Activated CD4-positive, alpha-beta T cell treated with anti-CD3 and anti-CD28 coated beads, Interleukin-2, Interleukin-6, amounts not matched to agents 100 ng/mL and 50 ng/mL, durations not matched to agents 16 hours and 8 hours (primary cell): ENCODE measurements around the gene ME3.
"Not testable (repeated sequence)": the region's sequence is repeated elsewhere in the genome, so short reads cannot be mapped to it uniquely, and the experiment has no call there.

Experiments used
- DNase-seq: peaks from one replicate; pipeline ENCODE4 v3.0.0-alpha.2; 2020

The ME3 gene

GRCh38 chr11:86660736-86661135 is 11.7 kb downstream of the ME3 start:
- DNase-seq: no peak

DNA sequence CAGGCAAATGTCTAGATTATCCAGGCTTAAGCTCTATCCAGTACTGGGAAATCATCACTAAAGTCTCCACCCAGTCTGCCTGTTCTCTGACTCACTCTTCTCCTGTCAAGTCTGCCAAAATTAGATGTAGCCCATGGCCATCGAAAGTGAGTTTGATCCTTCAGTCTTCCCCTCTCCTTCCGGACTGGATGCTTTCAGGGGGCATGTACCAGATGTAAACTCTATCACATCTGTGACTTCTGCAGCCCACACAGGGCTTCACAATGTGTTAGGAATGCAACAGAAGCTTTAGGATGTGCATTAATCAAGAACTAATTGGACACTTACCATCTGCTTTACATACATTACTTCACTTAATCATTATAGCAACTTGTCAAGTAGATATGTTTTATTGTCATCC is 12.3 kb downstream of the ME3 start:
- no peak for DNase-seq

GRCh38 chr11:86658534-86658933 is 13.9 kb downstream of the ME3 start:
- no peak for DNase-seq

- DNase-seq: not testable (repeated sequence)
These were observed 27.2 kb downstream of the ME3 start for GRCh38 chr11:86645212-86645611.

GRCh38 chr11:86644291-86644690 is 28.1 kb downstream of the ME3 start:
- DNase-seq: no peak

DNA sequence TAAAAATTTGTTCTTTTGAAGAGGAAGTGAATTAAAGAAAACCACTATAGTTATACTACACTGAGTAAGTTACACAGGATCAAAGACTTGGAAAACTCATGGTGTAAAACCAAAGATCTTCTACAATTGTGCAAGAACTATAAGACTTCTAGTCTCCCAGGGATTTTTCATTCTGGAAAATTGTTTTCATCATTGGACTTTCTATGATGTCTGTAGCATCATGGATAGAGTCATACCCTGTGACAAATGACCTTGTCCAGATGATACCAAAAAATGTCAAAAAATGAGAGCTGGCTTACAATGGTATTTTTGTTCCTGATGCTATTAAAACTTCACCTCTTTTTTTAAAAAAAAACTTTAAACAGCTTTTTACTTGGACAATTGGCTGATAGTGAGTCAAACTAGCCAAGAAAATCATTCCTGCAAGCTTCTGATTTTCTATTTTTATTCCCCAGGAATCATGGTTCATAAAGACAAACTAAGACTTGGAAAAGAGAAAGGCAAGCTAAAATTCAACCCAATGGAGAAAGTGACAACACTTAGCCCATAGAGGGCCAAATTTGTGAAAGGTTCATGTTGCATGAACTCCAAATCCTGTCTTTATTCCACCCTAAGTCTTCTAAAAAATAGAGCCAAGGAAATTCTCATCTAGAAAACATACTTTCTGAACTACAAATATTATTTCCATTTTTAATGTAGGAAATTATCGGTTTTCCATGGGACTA is 30.7 kb downstream of the ME3 start:
- no peak for DNase-seq

DNA sequence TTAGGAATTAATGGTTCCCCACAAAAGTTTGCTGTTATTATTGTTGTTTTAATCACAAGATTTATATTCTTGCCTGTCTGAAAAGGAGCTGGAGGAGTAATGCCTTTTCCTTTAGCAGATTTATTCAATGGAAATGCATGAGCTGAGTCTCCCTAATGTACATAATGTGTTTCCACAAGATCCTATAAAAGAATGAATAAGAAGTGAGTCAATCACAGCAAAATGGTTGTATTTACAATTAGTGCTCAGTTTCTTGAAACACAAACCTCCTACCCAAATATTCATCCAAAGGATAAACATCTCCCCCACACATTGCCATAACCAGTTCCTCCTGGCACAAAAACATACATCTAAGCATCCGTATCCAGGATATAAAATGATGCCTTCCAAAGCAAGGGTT is 33.3 kb downstream of the ME3 start:
- DNase-seq: no peak

DNA sequence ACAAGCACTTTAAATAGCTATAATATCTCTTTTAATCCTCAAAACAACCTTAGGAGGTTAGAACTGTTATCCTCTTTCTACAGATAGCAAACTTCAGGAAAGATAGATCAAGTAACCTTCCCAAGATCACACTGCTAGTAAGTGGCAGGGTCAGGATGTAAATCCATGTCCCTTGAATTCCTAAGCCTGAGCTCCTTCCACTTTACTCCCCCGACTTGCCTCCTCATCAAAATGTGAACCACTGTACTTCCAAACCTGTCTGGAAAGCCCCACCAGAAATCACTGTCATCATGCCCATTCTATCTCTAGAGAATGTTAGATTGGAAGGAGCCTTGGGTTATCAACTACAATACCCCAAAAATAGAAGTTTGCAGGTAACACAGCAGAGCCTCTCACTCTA is 33.7 kb downstream of the ME3 start:
- no peak for DNase-seq

DNA sequence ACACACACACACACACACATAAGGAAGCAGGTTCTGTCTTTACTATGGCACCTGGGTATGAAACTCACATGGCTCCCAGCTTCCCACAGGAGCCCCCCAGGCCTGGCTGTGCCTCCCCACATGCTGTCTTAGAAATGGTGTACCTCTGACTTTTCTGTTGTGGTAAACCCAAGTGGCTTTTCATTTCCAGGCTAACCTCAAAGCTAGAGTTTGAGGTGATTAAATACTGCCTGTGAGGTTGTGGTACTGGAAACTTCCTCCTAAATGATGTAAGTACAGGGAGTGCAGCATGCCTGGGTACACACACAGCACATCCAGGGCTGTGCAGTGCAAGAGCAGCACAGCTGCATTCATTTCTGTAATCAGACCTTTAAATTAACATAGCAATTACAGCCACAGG is 34.4 kb downstream of the ME3 start:
- DNase-seq: peak; percentile 76

DNA sequence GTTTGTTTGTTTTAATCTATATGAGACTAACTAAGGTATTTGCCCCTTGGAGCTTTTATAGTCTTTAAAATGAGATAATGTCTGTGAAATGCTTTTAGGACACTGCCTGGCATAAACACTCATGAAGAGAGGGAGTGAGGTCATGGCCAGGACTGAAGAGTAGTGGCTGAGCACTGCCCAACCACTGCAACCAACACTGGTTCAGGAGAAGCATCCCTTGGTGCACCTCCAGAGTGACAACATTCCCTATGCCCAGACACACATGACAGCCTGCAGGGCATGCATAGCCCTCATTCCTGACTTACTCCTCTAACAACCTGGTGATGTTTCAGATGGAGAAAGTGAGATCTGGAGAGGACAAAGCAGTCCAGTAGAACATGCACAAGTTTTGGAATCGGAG is 36.1 kb downstream of the ME3 start:
- no peak for DNase-seq

DNA sequence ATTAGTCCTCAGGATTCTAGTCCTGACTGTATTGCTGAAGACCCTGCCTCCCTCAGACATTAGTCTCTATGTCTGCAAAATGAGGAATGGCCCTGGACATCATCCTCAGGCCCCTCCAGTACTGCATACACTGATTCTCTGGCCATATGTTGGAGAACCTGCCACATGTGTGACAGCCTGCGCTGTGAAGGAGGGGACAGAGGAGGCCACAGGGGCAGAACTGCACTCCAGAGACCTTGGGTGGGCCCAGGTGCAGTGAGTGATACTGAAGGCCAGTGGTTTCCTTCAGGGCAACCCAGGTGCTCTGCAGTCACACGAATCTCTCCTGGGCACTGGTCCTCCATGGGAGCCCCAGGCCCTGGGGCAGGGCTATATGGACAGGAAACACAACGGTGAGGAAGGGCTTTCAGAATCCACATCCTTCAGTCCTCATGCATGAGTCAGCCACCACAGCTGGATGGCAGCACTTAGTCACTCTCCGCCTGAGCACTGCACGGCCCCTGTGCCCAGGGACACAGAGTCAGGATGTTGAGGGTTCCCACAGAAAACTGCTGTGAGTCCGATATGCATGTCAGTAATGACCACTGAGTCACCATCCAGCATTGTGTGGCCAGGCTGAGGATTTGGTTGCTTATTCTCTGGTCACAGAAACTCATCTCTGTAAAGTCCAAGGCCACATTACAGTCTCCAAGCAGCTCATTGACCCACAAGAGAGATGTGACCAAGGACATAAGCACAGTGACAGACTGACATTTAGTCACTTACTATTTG is 39.7 kb downstream of the ME3 start:
- peak; percentile 83 for DNase-seq

- DNase-seq: no peak
These were observed 42.0 kb downstream of the ME3 start for GRCh38 chr11:86630229-86630981.

DNA sequence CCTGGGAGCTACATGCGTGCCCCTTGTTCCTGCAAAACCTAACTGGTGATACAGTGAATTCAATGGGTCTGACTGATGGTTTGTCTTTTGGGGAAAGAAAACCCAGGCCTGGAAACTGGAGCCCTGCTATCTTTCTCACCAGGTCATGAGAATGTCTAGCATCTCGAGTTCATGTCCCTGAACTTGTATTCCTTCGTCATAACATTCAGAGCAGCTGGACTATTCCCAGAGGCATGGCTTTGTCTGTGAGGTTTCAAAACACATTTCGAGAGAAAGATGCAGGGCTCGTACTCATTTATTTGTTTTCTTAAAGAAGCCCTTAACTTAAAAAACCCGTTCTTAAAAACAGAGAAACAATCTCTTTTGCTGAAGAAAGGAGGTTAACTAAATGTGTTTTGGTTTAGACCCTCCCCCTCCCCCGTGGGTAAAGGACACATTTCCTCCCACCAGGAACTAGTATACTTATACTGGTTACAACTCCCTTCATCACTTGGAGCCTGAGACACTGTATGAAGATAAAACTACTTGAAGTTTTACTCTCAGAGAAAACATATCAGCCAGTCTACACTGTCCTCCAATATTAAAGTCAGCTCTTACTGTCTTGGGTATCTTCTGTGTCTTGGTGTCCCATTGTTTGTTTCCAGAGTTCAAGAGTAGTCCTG is 43.2 kb downstream of the ME3 start:
- no peak for DNase-seq

- no peak for DNase-seq
These were observed 44.5 kb downstream of the ME3 start for GRCh38 chr11:86627776-86628455.

- DNase-seq: no peak
These were observed 46.4 kb downstream of the ME3 start for GRCh38 chr11:86625981-86626380.

DNA sequence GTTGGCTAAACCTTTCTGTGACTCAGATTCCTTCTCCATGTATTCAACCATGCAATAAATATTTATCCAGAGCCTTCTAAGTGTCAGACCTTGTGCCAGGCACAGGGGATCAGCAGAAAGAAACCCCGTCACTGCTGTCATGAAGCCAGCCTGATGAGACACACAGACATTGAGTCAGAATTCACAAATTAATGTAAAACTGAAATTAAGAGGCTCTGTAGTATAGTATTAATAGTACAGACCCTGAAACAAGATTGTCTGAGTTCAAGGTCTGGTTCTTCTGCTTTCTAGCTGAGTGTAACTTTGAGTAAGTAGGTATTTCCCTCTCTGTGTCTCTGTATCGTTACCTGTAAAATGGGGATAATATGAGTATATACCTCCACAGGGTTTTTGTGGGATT is 46.9 kb downstream of the ME3 start:
- no peak for DNase-seq

DNA sequence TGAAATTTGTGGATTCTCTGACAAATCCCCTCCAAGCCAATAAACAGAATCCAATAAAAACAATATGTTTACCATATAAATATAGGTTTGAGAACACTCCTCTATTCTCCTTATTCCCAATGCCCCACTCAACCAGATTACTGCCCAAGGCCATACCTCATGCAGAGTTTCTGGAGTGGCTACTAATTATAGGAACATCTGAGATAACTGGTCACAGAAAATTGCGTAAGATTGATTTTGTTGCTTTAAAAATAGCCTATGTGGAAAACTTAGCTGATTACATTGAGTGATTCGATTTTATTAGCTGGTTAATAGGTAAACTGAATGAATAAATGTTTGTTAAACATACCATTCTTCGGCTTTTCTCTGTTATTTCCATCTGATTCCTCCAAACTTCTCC is 48.0 kb downstream of the ME3 start:
- no peak for DNase-seq

DNA sequence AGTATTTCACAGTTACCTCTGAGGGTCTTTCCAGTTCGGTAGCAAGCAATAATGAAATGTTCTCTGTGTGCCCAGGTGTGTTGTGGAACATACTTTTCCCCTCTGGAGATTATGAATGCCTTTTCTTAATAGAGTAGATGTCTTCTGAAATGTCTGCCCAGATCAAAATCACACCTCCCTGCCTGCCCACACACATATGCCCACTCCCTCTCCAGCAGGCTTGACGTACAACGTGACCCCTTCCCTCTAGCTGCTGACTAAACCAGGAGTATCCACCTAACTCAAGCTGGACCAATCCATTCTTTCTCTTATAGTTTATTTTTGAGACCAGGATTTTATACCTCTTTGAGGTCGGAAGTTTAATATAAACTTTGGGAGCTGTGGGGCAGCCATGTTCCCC is 48.7 kb downstream of the ME3 start:
- no peak for DNase-seq

DNA sequence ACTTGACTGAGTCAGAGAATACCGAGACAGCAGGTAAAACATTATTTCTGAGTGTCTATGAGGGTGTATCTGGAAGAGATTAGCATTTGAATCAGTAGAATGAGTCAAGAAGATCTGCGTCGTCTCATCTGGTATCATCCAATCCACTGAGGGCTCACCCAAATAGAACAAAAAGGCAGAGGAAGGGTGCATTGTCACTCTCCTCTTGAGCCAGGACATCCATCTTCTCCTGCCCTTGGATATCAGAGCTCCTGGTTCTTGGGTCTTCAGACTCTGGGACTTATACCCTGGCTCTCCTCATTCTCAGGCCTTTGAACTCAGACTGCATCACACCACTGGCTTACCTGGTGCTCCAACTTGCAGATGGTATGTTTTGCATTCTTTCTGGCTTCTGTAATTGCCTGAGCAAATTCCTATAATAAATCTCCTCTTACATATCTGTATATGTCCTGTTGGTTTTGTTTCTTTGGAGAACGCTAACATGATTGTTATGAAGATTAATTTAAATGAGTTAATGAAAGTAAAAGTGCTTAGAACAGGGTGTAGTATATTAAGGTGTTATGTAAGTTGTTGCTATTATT is 49.3 kb downstream of the ME3 start:
- no peak for DNase-seq

DNA sequence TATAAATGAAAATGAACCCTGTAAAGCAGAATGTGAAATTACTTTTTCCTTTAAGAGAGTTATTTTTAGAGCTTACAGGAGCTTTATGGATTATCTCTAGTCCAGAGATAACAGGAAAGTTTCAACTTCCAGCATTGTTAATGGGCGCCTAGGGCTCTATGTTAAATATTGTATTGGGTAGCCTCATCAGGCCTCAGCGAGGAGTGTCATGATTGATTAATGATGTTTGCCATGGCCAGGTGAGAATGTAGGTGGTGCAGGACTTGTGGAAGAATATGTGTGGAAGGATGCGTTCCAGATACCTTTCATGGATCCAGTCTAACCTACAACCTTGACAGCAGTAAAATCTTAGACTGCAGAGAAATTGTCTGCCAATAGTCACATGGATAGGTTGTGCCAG is 50.6 kb downstream of the ME3 start:
- DNase-seq: no peak

DNA sequence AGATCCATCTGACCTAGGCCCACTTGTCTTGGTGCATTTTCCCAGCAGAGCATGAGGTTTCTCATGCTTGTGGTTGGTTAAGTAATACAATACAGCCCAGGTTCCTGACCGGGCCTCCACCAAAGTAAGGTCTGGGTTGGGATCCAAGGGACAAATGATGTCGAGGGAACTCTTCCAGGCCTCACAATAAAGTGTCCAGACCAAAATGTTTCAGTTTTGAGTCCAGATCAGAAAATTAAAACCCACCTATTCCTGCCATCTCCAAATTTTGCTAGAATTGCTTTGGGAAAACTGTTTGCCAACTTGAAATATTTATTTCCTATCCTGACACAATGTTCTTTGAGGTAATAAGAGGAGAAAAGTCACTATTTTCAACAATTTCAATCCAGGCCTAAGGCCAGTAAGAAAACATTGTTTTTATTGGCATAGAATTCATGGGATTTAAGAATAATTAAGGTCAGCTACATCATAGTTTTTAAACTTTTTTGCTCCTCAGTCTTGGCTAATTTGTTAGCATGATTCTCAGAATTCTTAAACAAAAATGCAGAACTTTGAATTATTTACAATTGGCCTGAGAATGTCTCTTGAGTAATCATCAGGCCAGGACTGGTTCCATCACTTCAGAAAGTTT is 51.4 kb downstream of the ME3 start:
- no peak for DNase-seq

- not testable (repeated sequence) for DNase-seq
These were observed 53.0 kb downstream of the ME3 start for GRCh38 chr11:86619428-86619827.
